Left renal cortex interstitium (tissue), 4 donors: ENCODE results near the gene GPR45. TPM values are rescaled to one million over a fixed set of nuclear protein-coding genes. Genes with fewer than 3 reads are reported as not detected.
"Not testable (repeated sequence)": the region's sequence is repeated elsewhere in the genome, so short reads cannot be mapped to it uniquely, and the experiment has no call there.

Experiments used
- DNase-seq, 4 donors: peaks; one replicate each; pipeline ENCODE4 v3.0.0-alpha.2; 2013; ENCODE audit warnings: low read depth in 4 of 4, low spot score in 2 of 4, missing footprints in 1 of 4
- polyA plus RNA-seq, 4 donors: library from polyadenylated mRNA; unstranded; fragments of 120-200 nt; gene quantifications; one replicate each; pipeline ENCODE4 v1.2.1, GENCODE V29; 2013; ENCODE audit not compliant: insufficient read length in 4 of 4

Gene GPR45, protein sequence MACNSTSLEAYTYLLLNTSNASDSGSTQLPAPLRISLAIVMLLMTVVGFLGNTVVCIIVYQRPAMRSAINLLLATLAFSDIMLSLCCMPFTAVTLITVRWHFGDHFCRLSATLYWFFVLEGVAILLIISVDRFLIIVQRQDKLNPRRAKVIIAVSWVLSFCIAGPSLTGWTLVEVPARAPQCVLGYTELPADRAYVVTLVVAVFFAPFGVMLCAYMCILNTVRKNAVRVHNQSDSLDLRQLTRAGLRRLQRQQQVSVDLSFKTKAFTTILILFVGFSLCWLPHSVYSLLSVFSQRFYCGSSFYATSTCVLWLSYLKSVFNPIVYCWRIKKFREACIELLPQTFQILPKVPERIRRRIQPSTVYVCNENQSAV
- polyA plus RNA-seq: under 1 TPM in 2 of 4 donors, not detected in 2; 0.12 to 0.28 TPM

DNA sequence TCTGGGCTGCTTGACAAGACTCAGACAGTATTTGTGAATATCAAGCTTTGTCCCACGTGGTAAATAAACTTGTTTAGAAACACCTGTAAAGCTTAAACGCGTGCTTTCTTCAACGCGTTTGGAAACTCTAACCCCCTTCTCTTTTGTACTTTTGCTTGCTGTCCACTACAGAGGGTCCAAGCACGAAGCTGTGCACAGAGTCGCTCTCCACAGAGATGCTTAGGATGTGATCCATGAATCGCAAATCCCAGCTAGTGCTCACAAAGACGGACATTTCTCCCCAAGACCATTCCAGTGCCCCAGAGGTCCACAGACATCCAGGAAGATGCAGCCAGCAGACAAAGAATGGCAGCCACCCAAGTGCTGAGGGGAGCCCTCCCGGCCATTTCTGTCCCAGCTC lies at the start of gene GPR45:
GPR45 (plus strand) TSS at position 301 of the 400 bp plus-strand sequence. CDS start 116 bp downstream, outside the sequence.
- no peak for DNase-seq

DNA sequence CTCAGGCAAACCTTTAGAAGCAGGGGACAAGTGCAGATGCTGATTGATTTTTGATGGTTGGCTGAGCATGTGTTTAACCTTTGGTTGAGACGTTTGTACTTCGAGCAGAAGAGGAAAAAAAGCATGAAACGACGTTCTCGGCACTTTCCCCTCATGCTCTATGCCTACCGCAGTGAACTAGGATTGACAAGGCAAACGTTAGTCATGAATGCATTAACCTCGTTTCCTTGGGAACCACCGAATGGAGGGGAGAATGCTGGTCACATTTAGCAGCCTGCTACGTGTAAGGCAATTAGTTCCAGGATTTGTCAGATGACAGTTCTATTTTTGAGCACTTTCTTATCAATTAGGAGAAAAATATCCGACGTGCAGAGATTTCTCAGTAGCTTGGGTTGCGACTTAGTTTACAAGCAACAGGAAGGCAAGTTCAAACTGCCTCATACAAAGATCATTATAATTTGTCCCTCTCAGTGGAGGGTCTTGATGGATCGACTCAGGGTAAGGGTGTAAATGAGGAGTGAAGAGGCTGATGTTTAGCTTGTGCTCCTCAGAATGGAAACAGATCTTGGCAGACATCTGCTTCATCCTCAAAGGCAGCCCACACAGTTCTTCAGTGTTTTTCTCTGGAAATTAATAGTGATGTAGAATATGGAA lies 47.4 kb upstream of the GPR45 start:
- no peak for DNase-seq

DNA sequence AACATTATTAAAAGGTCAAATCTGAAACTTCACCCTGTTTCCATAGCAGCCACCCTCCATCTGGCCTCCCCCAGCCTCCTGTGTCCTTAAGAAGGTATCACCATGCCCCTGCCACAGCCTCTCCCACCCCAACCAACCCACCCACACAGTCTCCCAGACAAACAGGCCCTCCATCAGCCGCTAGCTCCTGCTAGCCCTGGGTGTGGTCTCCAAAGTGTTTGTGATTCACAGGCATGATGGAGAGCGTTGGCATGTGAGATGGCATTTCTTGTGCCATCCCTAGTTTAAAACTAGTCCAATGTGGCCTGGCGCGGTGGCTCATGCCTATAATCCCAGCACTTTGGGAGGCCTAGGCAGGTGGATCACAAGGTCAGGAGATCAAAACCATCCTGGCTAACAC lies 44.9 kb upstream of the GPR45 start:
- no peak for DNase-seq

DNA sequence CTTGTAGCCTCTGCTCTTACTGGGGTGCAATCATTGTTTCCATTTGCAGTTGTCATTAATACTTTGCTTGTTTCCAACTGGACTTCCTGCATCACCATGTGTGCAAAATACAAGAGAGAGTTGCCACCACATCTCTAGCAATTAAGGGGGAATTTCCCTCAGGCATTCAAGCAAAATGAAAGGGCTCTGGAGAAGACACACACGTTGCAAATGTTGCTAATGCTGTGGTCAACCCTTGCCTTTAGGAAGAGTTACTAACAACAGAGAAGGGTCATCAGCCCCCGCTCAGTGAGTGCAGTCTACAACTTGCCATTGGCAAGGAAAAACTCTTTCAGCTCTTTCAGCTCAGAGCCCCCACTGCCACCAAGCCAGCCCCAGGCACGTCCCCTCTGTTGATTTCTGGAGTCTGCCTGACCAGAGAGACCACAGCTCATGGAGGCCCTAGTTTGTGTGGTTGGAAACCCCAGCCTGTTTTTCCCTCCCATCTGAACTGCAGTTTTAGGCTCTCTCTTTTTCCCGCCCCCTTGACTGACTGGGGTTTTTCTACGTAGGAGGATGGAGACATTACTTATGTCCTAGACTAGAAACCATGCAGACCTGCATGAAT lies 25.9 kb upstream of the GPR45 start:
- no peak for DNase-seq

DNA sequence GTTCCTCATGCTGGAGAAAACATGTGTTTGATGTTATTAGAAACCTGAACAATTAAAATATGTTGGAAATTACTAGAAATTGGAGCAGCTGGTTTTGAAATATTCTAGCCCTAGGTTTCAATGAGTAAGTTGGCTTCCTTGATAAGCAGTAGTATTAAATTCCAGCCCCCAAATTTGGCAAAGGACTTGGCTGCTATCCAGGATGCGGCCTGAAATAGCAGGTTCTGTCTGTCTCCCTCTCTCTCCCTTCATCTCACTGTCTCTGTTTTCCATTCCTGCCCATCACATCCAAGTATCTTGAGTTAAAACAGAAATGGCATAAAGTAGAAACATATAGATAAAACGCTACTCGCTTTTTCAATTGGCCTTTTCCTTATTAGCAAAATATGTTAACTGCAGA lies 20.9 kb upstream of the GPR45 start:
- no peak for DNase-seq

DNA sequence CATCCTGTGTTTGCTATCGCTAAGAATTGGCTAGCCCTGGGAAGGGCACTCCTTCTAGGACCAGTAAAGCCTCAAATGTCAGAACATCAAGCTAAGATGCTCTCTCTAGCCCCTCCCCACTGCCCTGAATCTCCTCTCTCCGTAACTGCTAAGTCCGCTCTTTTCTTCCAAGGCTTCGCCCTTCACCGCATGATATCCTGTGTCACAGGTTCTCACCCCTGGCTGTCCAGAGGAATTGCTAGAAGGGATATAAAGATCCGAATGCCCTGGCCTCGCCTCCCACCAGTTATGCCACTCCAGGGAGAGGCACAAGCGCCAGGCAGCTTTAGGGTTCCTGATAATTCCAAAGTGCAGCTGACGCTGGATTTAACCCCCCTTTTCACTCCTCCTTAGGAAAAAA lies 17.1 kb upstream of the GPR45 start:
- no peak for DNase-seq

DNA sequence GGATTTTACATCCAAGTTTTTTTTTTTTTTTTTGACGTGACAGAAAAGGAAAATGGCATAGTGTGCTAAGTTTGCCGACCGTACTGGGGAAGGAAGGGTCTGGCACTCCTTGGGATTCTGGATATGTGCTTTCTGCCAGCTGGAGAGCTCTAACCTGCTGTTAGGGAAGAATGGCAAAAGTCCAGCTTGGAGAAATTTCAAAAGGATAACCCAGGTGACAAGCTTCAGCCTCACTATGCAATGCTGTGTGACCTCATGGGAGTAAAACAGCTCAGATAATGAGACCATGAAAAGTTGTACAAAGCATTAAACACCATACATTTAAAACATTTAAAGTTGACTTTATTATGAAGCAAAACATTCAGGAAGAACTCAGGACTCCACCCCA lies 10.3 kb upstream of the GPR45 start:
- DNase-seq: no peak

DNA sequence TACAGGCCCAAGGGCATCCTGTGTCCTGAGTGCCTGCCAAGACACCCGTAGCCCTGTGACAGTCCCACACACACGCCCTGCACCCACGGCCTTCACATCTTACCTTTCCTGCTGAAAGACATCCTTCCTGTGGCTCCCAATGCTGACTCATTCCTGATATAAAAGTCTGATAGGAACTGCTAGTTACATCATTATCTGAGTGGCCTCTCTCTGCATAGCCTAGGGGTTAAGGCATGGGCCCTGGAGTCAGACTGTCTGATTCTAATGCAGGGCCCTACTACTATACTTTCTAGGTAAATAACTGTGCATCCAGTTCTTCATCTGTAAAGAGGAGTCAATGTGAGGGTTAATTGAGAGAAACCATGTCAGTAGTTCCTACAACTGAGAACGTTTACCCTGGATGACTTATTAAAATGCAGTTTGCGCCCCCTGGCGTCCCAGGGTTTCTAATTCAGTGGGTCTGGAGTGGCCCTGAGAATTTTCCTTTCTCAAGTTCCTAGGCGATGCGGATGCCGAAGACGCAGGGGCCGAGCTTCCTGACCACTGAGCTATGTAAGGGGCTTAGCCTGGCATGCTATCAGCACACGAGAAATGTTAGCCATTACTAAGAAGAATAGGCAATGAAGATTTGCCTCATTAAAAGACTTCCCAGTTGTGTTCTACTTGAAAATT lies 6.0 kb upstream of the GPR45 start:
- DNase-seq: peak; percentile 59 to 83 (median 60)

DNA sequence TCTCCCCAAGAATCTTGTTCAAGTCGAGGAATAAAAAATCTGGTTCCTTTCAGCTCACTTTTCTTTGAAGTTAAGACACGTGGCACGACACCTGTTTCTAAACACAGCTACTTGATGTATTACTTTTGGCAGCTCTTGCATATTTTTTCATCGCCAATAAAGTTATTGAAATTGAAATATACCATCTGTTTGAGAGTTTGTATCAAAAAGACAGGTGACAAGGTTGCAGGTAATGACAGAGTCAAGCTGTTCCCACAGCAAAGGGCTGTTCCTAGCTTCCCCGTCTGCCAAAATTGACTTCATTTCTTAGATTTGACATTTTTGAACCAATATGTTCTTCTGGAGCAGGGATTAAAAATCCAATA lies 5.5 kb upstream of the GPR45 start:
- no peak for DNase-seq

DNA sequence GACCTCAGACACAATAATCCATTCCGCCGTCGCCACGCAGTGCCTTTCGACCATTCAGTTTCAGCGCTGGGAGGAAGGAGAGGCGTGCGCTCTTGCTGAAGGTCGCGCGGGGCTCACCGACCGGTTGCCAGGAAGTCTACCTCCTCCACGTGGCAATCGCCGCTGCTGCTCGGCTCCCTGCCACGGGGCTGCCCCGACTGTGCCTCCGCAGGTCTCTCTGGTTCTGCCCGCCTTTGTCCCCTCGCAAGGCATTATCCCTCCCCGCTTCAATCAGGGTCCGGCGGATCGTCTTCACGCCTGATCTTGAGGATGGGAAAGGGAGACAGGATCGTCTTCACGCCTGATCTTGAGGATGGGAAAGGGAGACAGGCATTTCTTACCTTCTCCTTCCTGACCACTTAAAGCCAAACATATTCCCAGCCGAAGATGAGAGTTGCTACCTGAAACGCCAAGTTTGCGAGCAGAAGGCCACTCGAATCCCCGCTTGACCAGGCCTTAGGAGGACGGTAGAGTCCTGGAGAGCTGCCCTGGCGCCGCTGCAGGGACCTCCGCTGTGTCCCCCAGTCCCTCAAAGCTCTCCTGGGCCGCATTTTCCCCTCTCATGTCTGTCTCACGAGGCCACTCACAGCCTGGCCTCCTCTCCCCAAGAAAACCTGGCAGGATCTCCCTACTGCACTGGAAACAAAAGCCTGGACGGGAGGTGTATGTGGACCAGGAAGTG lies 4.3 kb upstream of the GPR45 start:
- no peak for DNase-seq

DNA sequence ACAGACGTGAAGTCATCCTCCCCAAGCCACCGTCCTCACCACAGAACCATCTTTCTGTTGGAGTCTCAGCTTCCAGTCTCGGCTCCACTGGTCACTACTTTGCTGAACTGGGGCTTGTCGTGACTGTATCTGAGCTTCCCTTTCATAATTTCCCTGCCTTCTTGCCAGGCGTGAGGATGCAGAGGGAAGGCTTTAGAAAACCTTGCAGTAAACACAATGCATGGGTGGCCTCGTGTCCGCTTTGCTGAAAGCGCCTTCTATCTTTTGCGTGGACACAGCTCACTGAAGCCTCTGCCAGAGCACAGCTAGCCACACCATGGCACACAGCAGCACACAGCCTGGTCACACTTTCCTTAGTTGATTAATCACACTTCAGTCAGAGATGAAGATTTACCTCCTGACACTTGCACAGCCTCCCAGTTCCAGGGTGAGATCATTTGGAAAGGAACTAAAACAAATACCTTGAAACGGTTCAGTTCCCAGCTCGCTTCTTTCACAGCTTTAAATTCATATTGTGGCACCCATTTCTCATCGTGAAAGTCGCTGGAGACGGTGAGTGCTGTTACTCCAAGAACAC lies 2.8 kb upstream of the GPR45 start:
- no peak for DNase-seq

DNA sequence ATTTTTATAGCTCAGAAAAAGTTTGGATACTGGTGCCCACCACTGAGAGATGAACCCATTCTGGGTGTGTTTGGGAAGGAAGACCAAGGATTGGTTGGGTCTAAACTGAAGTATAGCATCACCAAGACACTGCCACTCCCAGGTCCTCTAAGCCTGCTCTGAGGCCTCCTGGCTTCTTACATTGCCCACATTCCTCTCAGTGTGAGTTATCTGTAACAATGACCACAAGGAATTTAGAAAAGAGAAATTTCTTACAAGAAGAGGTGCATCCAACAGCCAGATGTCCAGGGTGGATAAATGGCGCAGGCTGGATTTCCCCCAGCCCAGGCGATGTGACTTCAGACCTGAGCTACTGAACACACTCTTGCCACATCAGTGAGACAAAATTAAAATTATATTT lies 1.6 kb upstream of the GPR45 start:
- DNase-seq: no peak

DNA sequence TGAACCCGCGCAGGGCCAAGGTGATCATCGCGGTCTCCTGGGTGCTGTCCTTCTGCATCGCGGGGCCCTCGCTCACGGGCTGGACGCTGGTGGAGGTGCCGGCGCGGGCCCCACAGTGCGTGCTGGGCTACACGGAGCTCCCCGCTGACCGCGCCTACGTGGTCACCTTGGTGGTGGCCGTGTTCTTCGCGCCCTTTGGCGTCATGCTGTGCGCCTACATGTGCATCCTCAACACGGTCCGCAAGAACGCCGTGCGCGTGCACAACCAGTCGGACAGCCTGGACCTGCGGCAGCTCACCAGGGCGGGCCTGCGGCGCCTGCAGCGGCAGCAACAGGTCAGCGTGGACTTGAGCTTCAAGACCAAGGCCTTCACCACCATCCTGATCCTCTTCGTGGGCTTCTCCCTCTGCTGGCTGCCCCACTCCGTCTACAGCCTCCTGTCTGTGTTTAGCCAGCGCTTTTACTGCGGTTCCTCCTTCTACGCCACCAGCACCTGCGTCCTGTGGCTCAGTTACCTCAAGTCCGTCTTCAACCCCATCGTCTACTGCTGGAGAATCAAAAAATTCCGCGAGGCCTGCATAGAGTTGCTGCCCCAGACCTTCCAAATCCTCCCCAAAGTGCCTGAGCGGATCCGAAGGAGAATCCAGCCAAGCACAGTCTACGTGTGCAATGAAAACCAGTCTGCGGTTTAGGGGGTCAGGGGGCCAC lies 897 bp downstream of the GPR45 start:
- no peak for DNase-seq

DNA sequence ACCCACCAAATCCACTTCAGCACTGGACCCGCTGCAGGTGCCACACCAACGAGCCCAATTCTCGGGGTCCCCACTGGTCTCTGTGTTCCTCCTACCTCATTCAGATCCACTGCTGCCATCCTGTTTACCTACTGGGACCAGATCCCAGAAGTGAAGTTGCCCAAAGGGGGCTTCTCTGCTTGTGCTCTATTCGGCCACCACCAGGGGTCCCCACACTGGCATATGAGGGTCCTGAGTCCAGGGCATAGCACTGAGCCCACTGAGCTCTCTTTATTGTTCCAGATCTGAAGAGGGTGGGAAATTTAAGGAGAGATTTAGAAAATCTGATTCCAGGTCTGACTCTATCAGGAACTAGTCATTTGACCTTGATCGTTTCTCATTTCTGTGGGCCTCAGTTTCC lies 2.4 kb downstream of the GPR45 start:
- DNase-seq: no peak

DNA sequence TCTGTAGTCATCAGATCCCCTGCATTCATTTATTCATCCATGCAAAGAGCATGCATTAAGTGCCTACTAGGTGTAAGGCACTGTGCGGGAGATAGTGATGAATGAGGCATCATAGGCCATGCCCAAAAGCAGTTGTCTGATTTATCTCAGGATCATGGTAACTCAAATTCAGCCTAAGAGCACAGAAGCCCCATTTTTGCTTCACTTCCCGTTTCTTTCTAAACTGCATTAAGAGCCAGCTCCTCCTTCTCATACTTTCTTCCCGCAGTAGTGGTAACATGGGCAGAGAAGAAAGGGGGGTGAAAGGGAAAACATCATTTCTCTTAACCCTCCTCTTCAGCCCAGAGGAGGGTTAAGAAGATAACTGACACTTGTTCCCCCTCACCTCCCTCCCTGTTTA lies 2.9 kb downstream of the GPR45 start:
- DNase-seq: no peak

DNA sequence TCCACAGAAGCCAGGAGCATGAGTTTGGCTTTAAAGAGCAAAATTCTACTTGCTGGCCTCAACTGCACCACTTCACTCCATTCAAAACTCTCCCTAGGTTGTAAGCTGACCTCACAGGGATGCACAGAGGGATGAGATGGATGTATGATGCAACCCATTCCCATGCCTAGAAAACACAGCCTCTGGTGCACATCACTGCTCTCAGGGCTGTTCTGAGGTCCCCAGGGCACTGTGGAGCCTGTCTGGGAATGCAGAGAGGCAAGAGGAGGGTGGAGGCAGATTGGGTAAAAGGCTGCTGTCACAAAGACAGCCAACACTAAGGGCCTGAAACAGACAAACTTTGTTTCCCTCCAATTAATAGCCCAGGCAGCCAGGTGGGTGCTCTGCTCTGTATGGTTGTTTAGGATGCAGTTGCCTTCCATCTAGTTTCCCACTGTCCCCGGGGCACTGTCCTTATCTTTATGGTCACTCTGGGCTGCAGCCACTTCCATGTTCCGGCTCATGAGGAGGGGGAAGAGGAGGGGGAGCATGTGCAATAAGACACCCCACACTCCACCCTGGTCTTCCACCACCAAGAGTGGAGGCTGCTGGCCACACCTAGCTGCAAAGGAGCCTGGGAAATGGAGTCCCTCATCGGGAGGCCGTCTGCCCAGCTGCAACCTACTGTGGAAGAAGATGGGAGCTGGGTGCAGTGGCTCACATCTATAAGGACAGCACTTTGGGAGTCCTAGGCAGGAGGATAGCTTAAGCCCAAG lies 7.0 kb downstream of the GPR45 start:
- no peak for DNase-seq

DNA sequence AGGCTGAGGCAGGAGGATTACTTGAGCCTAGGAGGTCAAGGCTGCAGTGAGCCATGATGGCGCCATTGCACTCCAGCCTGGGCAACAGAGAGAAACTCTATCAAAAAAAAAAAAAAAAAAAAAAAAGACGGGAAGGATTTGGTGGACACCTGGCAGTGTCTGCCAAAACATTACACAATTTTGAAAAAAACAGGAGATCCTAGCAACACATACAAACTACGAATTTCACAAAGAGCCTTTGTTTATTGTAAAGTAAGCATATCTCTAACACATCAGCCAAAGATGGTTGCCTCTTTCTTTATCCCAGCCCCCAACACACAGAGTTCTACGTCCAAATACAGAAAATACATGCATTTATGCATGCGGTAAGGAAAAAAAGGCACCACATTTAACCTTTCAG lies 7.6 kb downstream of the GPR45 start:
- DNase-seq: no peak

DNA sequence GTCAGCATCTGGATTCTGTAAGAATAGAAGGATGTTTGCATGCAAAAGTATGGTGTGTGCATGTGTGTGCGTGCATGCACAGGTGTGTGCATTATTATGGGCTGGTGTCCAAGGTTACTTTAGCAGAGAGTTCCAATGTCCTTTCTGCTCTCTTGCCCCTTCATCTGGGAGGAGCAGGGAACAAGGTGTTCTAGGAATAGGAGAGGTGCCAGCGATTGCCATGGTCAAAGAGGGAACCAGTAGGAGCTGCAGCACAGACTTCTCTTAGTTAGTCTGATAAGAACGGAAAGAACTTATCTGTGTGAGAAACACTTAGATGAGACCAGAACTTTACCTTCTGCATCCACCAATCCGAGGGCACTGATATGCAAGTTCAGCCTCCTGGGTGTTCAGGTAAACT lies 8.3 kb downstream of the GPR45 start:
- no peak for DNase-seq

DNA sequence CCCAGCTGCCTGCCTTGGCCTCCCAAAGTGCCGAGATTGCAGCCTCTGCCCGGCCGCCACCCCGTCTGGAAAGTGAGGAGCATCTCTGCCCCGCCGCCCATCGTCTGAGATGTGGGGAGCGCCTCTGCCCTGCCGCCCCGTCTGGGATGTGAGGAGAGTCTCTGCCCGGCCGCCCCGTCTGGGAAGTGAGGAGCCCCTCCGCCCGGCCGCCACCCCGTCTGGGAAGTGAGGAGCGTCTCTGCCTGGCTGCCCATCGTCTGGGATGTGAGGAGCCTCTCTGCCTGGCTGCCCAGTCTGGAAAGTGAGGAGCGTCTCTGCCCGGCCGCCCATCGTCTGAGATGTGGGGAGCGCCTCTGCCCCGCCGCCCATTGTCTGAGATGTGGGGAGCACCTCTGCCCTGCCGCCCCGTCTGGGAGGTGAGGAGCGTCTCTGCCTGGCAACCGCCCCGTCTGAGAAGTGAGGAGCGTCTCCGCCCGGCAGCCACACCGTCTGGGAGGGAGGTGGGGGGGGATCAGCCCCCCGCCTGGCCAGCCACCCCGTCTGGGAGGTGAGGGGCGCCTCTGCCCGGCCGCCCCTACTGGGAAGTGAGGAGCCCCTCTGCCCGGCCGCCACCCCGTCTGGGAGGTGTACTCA lies 9.6 kb downstream of the GPR45 start:
- not testable (repeated sequence) for DNase-seq
